CD8-positive, alpha-beta memory T cell (primary cell): ENCODE measurements around the gene SPARC. TPM values are rescaled to one million over a fixed set of nuclear protein-coding genes. Genes with fewer than 3 reads are reported as not detected.
A peak's percentile ranks its signal among the peaks of the same experiment; 100 is the strongest.

Experiments used
- CTCF ChIA-PET: fragments of 350-600 bp; sonication (Branson Sonifier 250); formaldehyde crosslinking; loops from one replicate; lab custom pipeline; 2021; ENCODE audit warnings: antibody characterized with exemption; lab: Charles Lee
- POLR2A ChIA-PET: fragments of 350-600 bp; sonication (Branson Sonifier 250); formaldehyde crosslinking; loops from one replicate; lab custom pipeline; 2021; ENCODE audit warnings: antibody characterized with exemption; lab: Charles Lee
- DNase-seq, 5 donors: peaks; one replicate each; pipeline versions ENCODE4 v3.0.0 to v3.0.0-alpha.2; 2020 to 2022; ENCODE audit warnings: mixed read lengths in 1 of 5
- H3K27ac ChIP-seq: one replicate; pipeline ENCODE4 v1.7.0; 2013; ENCODE audit warnings: low read depth, mild to moderate bottlenecking, low read length, moderate library complexity
- H3K27me3 ChIP-seq: 2 replicates; pipeline ENCODE4 v1.7.0; 2013; ENCODE audit warnings: low read length, mild to moderate bottlenecking; ENCODE audit not compliant: insufficient read depth, poor library complexity, severe bottlenecking
- H3K36me3 ChIP-seq: 2 replicates; pipeline ENCODE4 v1.7.0; 2013; ENCODE audit warnings: mild to moderate bottlenecking, low read length, moderate library complexity; ENCODE audit not compliant: insufficient read depth
- H3K4me1 ChIP-seq: 2 replicates; pipeline ENCODE4 v1.7.0; 2013; ENCODE audit warnings: mild to moderate bottlenecking, low read length, moderate library complexity; ENCODE audit not compliant: insufficient read depth
- H3K4me3 ChIP-seq: 2 replicates; pipeline ENCODE4 v1.7.0; 2013; ENCODE audit warnings: mild to moderate bottlenecking, low read length
- H3K9me3 ChIP-seq: 2 replicates; pipeline ENCODE4 v1.7.0; 2013; ENCODE audit warnings: mild to moderate bottlenecking, low read length
- H3K27ac Mint-ChIP-seq, 8 donors: one replicate each; pipeline ENCODE4 v1.8.0; 2020 to 2021; ENCODE audit warnings: mixed read lengths in 8 of 8, mild to moderate bottlenecking in 6 of 8, inconsistent platforms in 3 of 8, moderate library complexity in 3 of 8
- H3K27me3 Mint-ChIP-seq, 2 donors: one replicate each; pipeline ENCODE4 v1.8.0; 2020 to 2021; ENCODE audit warnings: mixed read lengths in 2 of 2, mild to moderate bottlenecking in 1 of 2, moderate library complexity in 1 of 2
- H3K36me3 Mint-ChIP-seq, 3 donors: one replicate each; pipeline ENCODE4 v1.8.0; 2020 to 2021; ENCODE audit warnings: mixed read lengths in 3 of 3, inconsistent platforms in 1 of 3, mild to moderate bottlenecking in 1 of 3
- H3K4me1 Mint-ChIP-seq, 3 donors: one replicate each; pipeline ENCODE4 v1.8.0; 2020 to 2021; ENCODE audit warnings: mixed read lengths in 3 of 3, inconsistent platforms in 1 of 3, mild to moderate bottlenecking in 1 of 3
- H3K4me3 Mint-ChIP-seq, 7 donors: one replicate each; pipeline ENCODE4 v1.8.0; 2020 to 2021; ENCODE audit warnings: mixed read lengths in 7 of 7, mild to moderate bottlenecking in 6 of 7, moderate library complexity in 4 of 7, inconsistent platforms in 2 of 7
- H3K9me3 Mint-ChIP-seq, 5 donors: one replicate each; pipeline ENCODE4 v1.8.0; 2020 to 2022; ENCODE audit warnings: mixed read lengths in 5 of 5, mild to moderate bottlenecking in 3 of 5, moderate library complexity in 2 of 5, inconsistent platforms in 1 of 5
- polyA plus RNA-seq: library from polyadenylated mRNA; unstranded; fragments of 300-500 nt; fragmentation: Illumina TruSeq; gene quantifications from one replicate; pipeline ENCODE4 v1.2.3, GENCODE V29; 2021
- total RNA-seq, 2 experiments: library from RNA; stranded (reverse); gene quantifications; one replicate each; pipeline ENCODE4 v1.2.3, GENCODE V29; 2021

Gene SPARC
- total and polyA plus RNA-seq, 3 experiments from 2014 or later = 0.22 to 0.31 TPM; not detected in 1

- H3K4me1 ChIP-seq = no peaks in the 10 kb centered on the region
- Mint-ChIP-seq H3K4me3 (no peak overlapping the region), H3K9me3 (peaks cover 2 to 8% (median 5%) of the 10 kb centered on the region in 5 donors), H3K27me3 (peaks cover 9 to 20% of the 10 kb centered on the region in 2 donors), H3K36me3 (peaks cover 0 to 11% (median 2%) of the 10 kb centered on the region in 3 donors), H3K27ac (no peak overlapping the region), H3K4me1 (no peaks in the 10 kb centered on the region)
- no peaks in the 10 kb centered on the region for H3K9me3 ChIP-seq
- no peak overlapping the region for H3K4me3 ChIP-seq
- ChIA-PET CTCF (interaction anchor here (0.6 kb wide), 1 partner anchor 165 kb away, joined by 4 read pairs; no protein-coding TSS in a partner anchor), POLR2A (no interaction called here)
- H3K36me3 ChIP-seq = no peaks in the 10 kb centered on the region
- no peaks in the 10 kb centered on the region for H3K27me3 ChIP-seq
- DNase-seq = no peak
- H3K27ac ChIP-seq = no peak overlapping the region
Measured at GRCh38 chr5:151709109-151709735, 22.5 kb upstream of the SPARC start.

GRCh38 chr5:151708126-151708525, 21.4 kb upstream of the SPARC start:
- no peak for DNase-seq
- H3K27me3 ChIP-seq = no peaks in the 10 kb centered on the region
- Mint-ChIP-seq H3K36me3 (peaks cover 0 to 11% (median 2%) of the 10 kb centered on the region in 3 donors), H3K27ac (no peak overlapping the region), H3K27me3 (peaks cover 9 to 18% of the 10 kb centered on the region in 2 donors), H3K4me1 (no peaks in the 10 kb centered on the region), H3K9me3 (peaks cover 2 to 7% (median 5%) of the 10 kb centered on the region in 5 donors), H3K4me3 (no peak overlapping the region)
- H3K9me3 ChIP-seq = no peaks in the 10 kb centered on the region
- H3K36me3 ChIP-seq = no peaks in the 10 kb centered on the region
- no peak overlapping the region for H3K27ac ChIP-seq
- no peaks in the 10 kb centered on the region for H3K4me1 ChIP-seq
- H3K4me3 ChIP-seq = no peak overlapping the region
- ChIA-PET CTCF (no interaction called here), POLR2A (no interaction called here)

DNA sequence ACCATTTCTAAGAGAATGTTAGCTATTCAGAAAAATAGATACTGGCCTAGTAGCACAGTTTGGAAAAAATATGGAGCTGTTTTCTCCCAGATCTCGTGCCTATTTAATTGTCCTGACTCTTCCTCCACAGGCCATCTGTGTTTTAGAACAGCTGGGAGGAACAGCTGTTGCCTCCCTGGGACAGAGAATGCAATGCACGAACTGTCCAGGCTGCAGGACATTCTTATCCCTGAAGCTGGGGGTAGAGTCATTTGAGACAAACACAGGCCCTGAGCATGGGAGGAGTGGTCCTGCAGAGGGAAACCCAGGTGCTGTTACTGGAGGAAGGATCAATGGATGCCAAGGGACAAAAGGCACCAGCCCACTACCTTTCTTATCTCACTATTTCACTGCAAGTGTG, 20.9 kb upstream of the SPARC start:
- H3K4me1 Mint-ChIP-seq = no peaks in the 10 kb centered on the region
- peaks cover 0 to 5% (median 2%) of the 10 kb centered on the region in 3 donors for H3K36me3 Mint-ChIP-seq
- CTCF ChIA-PET = interaction anchor here (0.7 kb wide), 1 partner anchor 573 kb away, joined by 3 read pairs; no protein-coding TSS in a partner anchor
- peaks cover 0 to 2% (median 2%) of the 10 kb centered on the region in 5 donors for H3K9me3 Mint-ChIP-seq
- Histone ChIP-seq H3K9me3 (no peaks in the 10 kb centered on the region), H3K27ac (no peak overlapping the region), H3K4me3 (no peak overlapping the region), H3K36me3 (no peaks in the 10 kb centered on the region), H3K4me1 (no peaks in the 10 kb centered on the region), H3K27me3 (no peaks in the 10 kb centered on the region)
- H3K27me3 Mint-ChIP-seq = peaks cover 4 to 14% of the 10 kb centered on the region in 2 donors
- DNase-seq = no peak
- H3K27ac Mint-ChIP-seq = no peak overlapping the region
- no peak overlapping the region for H3K4me3 Mint-ChIP-seq
- POLR2A ChIA-PET = no interaction called here

- Histone ChIP-seq H3K4me1 (no peaks in the 10 kb centered on the region), H3K4me3 (no peak overlapping the region), H3K27me3 (no peaks in the 10 kb centered on the region), H3K36me3 (no peaks in the 10 kb centered on the region), H3K27ac (no peak overlapping the region), H3K9me3 (no peaks in the 10 kb centered on the region)
- ChIA-PET POLR2A (no interaction called here), CTCF (interaction anchor here (0.7 kb wide), 1 partner anchor 573 kb away, joined by 3 read pairs; no protein-coding TSS in a partner anchor)
- peaks cover 0 to 2% (median 0%) of the 10 kb centered on the region in 3 donors for H3K36me3 Mint-ChIP-seq
- no peak overlapping the region for H3K4me3 Mint-ChIP-seq
- DNase-seq = no peak
- H3K9me3 Mint-ChIP-seq = no peaks in the 10 kb centered on the region
- H3K4me1 Mint-ChIP-seq = no peaks in the 10 kb centered on the region
- peaks cover 0 to 9% of the 10 kb centered on the region in 2 donors for H3K27me3 Mint-ChIP-seq
- no peak overlapping the region for H3K27ac Mint-ChIP-seq
Measured at GRCh38 chr5:151706906-151707305, 20.2 kb upstream of the SPARC start.

- Mint-ChIP-seq H3K27me3 (peaks cover 3 to 9% of the 10 kb centered on the region in 2 donors), H3K4me3 (no peak overlapping the region), H3K9me3 (no peaks in the 10 kb centered on the region), H3K27ac (no peak overlapping the region), H3K4me1 (no peaks in the 10 kb centered on the region), H3K36me3 (peaks cover 0 to 2% (median 0%) of the 10 kb centered on the region in 3 donors)
- Histone ChIP-seq H3K9me3 (no peaks in the 10 kb centered on the region), H3K27ac (no peak overlapping the region), H3K36me3 (no peaks in the 10 kb centered on the region), H3K4me1 (no peaks in the 10 kb centered on the region), H3K4me3 (no peak overlapping the region), H3K27me3 (no peaks in the 10 kb centered on the region)
- ChIA-PET POLR2A (no interaction called here), CTCF (no interaction called here)
- no peak for DNase-seq
Measured at GRCh38 chr5:151703780-151704179, 17.1 kb upstream of the SPARC start.

DNA sequence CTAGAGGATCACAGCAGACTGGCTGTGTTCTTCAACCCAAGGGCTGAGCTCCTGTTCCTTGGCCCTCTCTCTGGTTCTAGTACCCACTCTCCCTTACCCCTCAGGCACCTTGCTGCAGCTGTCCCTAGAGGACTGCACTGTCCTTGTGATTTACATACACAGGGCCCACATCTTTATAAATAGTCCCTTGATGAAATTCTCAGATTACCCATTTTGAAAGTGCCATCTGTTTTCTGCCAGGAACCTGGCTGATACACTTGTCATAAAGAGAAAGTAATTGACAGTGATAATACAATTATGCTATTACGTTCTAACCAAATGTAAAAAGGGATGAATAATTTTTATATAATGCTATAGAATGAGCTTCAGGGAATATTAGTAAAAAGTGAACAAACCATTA, 16.5 kb upstream of the SPARC start:
- H3K36me3 ChIP-seq = no peaks in the 10 kb centered on the region
- H3K27ac Mint-ChIP-seq = no peak overlapping the region
- H3K4me3 Mint-ChIP-seq = no peak overlapping the region
- H3K27ac ChIP-seq = no peak overlapping the region
- CTCF ChIA-PET = no interaction called here
- H3K4me3 ChIP-seq = no peak overlapping the region
- H3K27me3 ChIP-seq = no peaks in the 10 kb centered on the region
- peaks cover 4 to 9% of the 10 kb centered on the region in 2 donors for H3K27me3 Mint-ChIP-seq
- H3K36me3 Mint-ChIP-seq = peaks cover 0 to 2% (median 0%) of the 10 kb centered on the region in 3 donors
- no peak for DNase-seq
- H3K9me3 ChIP-seq = no peaks in the 10 kb centered on the region
- H3K9me3 Mint-ChIP-seq = no peaks in the 10 kb centered on the region
- no peaks in the 10 kb centered on the region for H3K4me1 Mint-ChIP-seq
- no peaks in the 10 kb centered on the region for H3K4me1 ChIP-seq
- POLR2A ChIA-PET = no interaction called here

- DNase-seq = no peak
- H3K27ac Mint-ChIP-seq = peak overlapping the region in 1 of 8 donors; percentile 1
- no peaks in the 10 kb centered on the region for H3K9me3 ChIP-seq
- CTCF ChIA-PET = no interaction called here
- H3K27me3 Mint-ChIP-seq = peaks cover 5 to 13% of the 10 kb centered on the region in 2 donors
- H3K27me3 ChIP-seq = no peaks in the 10 kb centered on the region
- POLR2A ChIA-PET = no interaction called here
- no peaks in the 10 kb centered on the region for H3K9me3 Mint-ChIP-seq
- H3K4me1 Mint-ChIP-seq = no peaks in the 10 kb centered on the region
- H3K4me3 Mint-ChIP-seq = no peak overlapping the region
- H3K4me1 ChIP-seq = no peaks in the 10 kb centered on the region
- H3K36me3 ChIP-seq = no peaks in the 10 kb centered on the region
- H3K36me3 Mint-ChIP-seq = peaks cover 0 to 2% (median 0%) of the 10 kb centered on the region in 3 donors
- no peak overlapping the region for H3K27ac ChIP-seq
- no peak overlapping the region for H3K4me3 ChIP-seq
Measured at GRCh38 chr5:151700820-151701219, 14.1 kb upstream of the SPARC start.

DNA sequence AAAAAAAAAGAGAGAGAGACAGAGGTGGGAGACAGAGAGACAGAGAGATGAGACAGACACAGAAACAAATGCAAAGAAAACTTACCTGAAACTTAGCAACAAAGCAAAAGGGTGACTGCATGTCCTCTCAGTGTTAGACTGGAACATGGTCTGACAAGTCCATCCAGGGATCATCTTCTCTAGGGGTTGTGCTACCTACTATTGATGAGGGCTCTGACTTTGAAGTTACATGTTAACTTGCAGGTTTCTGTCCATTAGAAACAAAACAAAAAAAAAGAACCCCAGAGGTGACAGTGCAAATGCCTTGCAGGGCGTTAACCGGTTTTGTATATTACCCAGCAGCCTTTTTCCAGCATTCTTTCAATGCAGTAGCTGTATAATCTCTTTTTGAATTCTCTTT, 13.6 kb upstream of the SPARC start:
- ChIA-PET CTCF (no interaction called here), POLR2A (no interaction called here)
- no peaks in the 10 kb centered on the region for H3K4me1 Mint-ChIP-seq
- H3K4me3 ChIP-seq = no peak overlapping the region
- H3K27ac ChIP-seq = no peak overlapping the region
- H3K9me3 ChIP-seq = no peaks in the 10 kb centered on the region
- no peaks in the 10 kb centered on the region for H3K4me1 ChIP-seq
- H3K27me3 ChIP-seq = no peaks in the 10 kb centered on the region
- no peaks in the 10 kb centered on the region for H3K36me3 ChIP-seq
- H3K9me3 Mint-ChIP-seq = no peaks in the 10 kb centered on the region
- H3K27ac Mint-ChIP-seq = no peak overlapping the region
- H3K27me3 Mint-ChIP-seq = peaks cover 5 to 13% of the 10 kb centered on the region in 2 donors
- no peak overlapping the region for H3K4me3 Mint-ChIP-seq
- DNase-seq = no peak
- H3K36me3 Mint-ChIP-seq = peaks cover 0 to 2% (median 0%) of the 10 kb centered on the region in 3 donors
